ENCODE data around the gene GPHN.
"Not testable (repeated sequence)": the region's sequence is repeated elsewhere in the genome, so short reads cannot be mapped to it uniquely, and the experiment has no call there.

The GPHN gene

GRCh38 chr14:66543996-66544395 lies 36.0 kb downstream of the GPHN start:
- no peak for TF ChIP-seq EZH2 (IDR thresholded peaks at IDR 0.05)
- TF ChIP-seq FOXP2 (optimal IDR thresholded peaks at IDR 0.05; ENCODE audit: control extremely low read depth, extremely low read length, insufficient read depth), result no peak
- TF ChIP-seq POLR2AphosphoS5 (IDR thresholded peaks at IDR 0.05; ENCODE audit: borderline replicate concordance, low read depth, low read length), result no peak
- no peak overlapping the region for H3K9ac ChIP-seq (ENCODE audit: insufficient read length)
- DNase-seq (ENCODE audit: low read depth, low spot score), result no peak
- no peak overlapping the region for H3K27ac ChIP-seq
- no peaks in the 10 kb centered on the region for H3K36me3 ChIP-seq (ENCODE audit: insufficient read depth, low read length)
- H3K9me3 ChIP-seq (ENCODE audit: low read depth, low read length), result no peaks in the 10 kb centered on the region
- no peak overlapping the region for H3K4me3 ChIP-seq

DNA sequence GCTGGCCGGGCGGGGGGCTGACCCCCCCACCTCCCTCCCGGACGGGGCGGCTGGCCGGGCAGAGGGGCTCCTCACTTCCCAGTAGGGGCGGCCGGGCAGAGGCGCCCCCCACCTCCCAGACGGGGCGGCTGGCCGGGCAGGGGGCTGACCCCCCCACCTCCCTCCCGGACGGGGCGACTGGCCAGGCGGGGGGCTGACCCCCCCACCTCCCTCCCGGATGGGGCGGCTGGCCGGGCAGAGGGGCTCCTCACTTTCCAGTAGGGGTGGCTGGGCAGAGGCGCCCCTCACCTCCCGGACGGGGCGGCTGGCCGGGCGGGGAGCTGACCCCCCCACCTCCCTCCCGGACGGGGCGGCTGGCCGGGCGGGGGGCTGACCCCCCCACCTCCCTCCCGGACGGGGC lies 37.2 kb downstream of the GPHN start:
- not testable (repeated sequence) for H3K36me3 ChIP-seq (ENCODE audit: insufficient read depth, low read length); H3K4me3 ChIP-seq; H3K9me3 ChIP-seq (ENCODE audit: low read depth, low read length); H3K27ac ChIP-seq; DNase-seq (ENCODE audit: low read depth, low spot score); H3K9ac ChIP-seq (ENCODE audit: insufficient read length)

GRCh38 chr14:66545751-66546150 lies 37.8 kb downstream of the GPHN start:
- not testable (repeated sequence) for H3K36me3 ChIP-seq (ENCODE audit: insufficient read depth, low read length); H3K9ac ChIP-seq (ENCODE audit: insufficient read length); H3K4me3 ChIP-seq; DNase-seq (ENCODE audit: low read depth, low spot score); H3K9me3 ChIP-seq (ENCODE audit: low read depth, low read length); H3K27ac ChIP-seq

DNA sequence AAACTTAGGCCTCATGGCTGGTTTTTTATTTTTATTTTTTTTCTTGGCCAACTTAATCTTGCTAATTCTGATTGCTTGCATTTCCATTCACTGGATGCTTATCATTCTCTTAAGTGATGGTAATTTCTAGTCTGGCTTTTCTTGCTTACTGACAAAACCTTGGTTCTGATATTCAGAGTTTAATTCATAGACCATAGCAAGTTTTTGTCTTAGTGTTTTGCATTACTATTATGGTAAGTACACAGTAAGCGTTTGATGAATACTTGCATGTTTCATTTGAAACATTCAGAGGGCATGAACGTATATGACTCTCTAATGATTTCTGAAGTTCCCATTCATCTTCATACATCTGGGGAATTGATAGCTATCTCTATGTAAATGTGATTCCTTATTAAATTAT lies 55.8 kb downstream of the GPHN start:
- Histone ChIP-seq H3K27ac (no peak overlapping the region), H3K36me3 (ENCODE audit: insufficient read depth, low read length) (no peaks in the 10 kb centered on the region), H3K4me3 (no peak overlapping the region), H3K9me3 (ENCODE audit: low read depth, low read length) (no peaks in the 10 kb centered on the region), H3K9ac (ENCODE audit: insufficient read length) (no peak overlapping the region)
- no peak for DNase-seq (ENCODE audit: low read depth, low spot score)
- TF ChIP-seq POLR2AphosphoS5 (IDR thresholded peaks at IDR 0.05; ENCODE audit: borderline replicate concordance, low read depth, low read length), result no peak

GRCh38 chr14:66568220-66568619 lies 60.3 kb downstream of the GPHN start:
- no peak overlapping the region for H3K4me3 ChIP-seq
- TF ChIP-seq EZH2 (IDR thresholded peaks at IDR 0.05) (no peak), POLR2AphosphoS5 (IDR thresholded peaks at IDR 0.05; ENCODE audit: borderline replicate concordance, low read depth, low read length) (no peak), FOXP2 (optimal IDR thresholded peaks at IDR 0.05; ENCODE audit: control extremely low read depth, extremely low read length, insufficient read depth) (no peak)
- H3K36me3 ChIP-seq (ENCODE audit: insufficient read depth, low read length), result no peaks in the 10 kb centered on the region
- no peaks in the 10 kb centered on the region; the same call in 1 of the 2 replicates for H3K9me3 ChIP-seq (ENCODE audit: low read depth, low read length)
- H3K27ac ChIP-seq, result no peak overlapping the region
- DNase-seq (ENCODE audit: low read depth, low spot score), result no peak
- no peak overlapping the region for H3K9ac ChIP-seq (ENCODE audit: insufficient read length)

DNA sequence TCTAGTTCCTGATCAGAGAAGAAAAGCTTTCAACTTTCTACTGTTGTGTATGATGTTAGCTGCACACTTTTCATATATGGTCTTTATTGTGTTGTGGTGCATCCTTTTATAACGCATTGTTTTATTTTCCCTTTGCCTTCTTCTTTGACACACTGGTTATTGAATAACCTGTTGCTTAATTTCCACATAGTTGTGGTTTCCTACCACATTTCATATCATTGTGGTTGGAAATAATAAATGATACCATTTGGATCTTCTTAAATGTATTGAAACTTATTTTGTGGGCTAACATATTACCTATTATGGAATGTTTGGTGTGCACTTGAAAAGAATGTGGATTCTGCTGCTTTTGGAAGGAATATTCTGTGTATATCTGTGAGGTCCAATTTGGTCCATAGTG lies 64.9 kb downstream of the GPHN start:
- H3K4me3 ChIP-seq, result no peak overlapping the region
- no peaks in the 10 kb centered on the region for H3K36me3 ChIP-seq (ENCODE audit: insufficient read depth, low read length)
- H3K9me3 ChIP-seq (ENCODE audit: low read depth, low read length), result peaks cover 4% of the 10 kb centered on the region; the same call in 1 of the 2 replicates
- H3K9ac ChIP-seq (ENCODE audit: insufficient read length), result no peak overlapping the region
- no peak for TF ChIP-seq FOXP2 (optimal IDR thresholded peaks at IDR 0.05; ENCODE audit: control extremely low read depth, extremely low read length, insufficient read depth)
- TF ChIP-seq POLR2AphosphoS5 (IDR thresholded peaks at IDR 0.05; ENCODE audit: borderline replicate concordance, low read depth, low read length), result no peak
- no peak for TF ChIP-seq EZH2 (IDR thresholded peaks at IDR 0.05)
- DNase-seq (ENCODE audit: low read depth, low spot score), result no peak
- H3K27ac ChIP-seq, result no peak overlapping the region

GRCh38 chr14:66575014-66575413 lies 67.1 kb downstream of the GPHN start:
- DNase-seq (ENCODE audit: low read depth, low spot score), result no peak
- no peak for TF ChIP-seq FOXP2 (optimal IDR thresholded peaks at IDR 0.05; ENCODE audit: control extremely low read depth, extremely low read length, insufficient read depth)
- no peak for TF ChIP-seq POLR2AphosphoS5 (IDR thresholded peaks at IDR 0.05; ENCODE audit: borderline replicate concordance, low read depth, low read length)
- no peak for TF ChIP-seq EZH2 (IDR thresholded peaks at IDR 0.05)
- no peak overlapping the region for H3K9ac ChIP-seq (ENCODE audit: insufficient read length)

DNA sequence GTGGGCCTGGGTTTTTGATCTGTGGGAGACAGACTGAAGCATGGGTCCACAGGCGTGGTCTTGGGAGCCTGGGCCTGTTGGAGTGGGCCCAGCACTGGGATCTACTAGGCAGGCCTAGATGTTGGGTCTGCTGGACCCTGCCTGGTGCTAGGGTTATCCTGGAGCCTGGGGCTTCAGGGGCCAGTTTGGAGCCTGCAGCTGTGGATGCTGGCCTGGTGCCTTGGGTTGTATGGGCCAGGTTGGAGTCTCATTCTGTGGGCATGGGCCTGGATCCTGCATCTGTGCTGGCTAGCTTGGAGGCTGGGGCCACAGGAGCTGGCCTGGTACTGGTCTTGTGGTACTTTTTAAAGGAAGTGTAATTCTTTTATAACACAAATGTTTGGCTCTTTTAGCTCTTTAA lies 68.0 kb downstream of the GPHN start:
- no peak for TF ChIP-seq EZH2 (IDR thresholded peaks at IDR 0.05)
- TF ChIP-seq FOXP2 (optimal IDR thresholded peaks at IDR 0.05; ENCODE audit: control extremely low read depth, extremely low read length, insufficient read depth), result no peak
- Histone ChIP-seq H3K9ac (ENCODE audit: insufficient read length) (no peak overlapping the region), H3K4me3 (no peak overlapping the region), H3K36me3 (ENCODE audit: insufficient read depth, low read length) (no peaks in the 10 kb centered on the region), H3K9me3 (ENCODE audit: low read depth, low read length) (peaks cover 4% of the 10 kb centered on the region; the same call in 1 of the 2 replicates), H3K27ac (no peak overlapping the region)
- no peak for DNase-seq (ENCODE audit: low read depth, low spot score)

More at GRCh38 chr14:66575014-66575413, 67.1 kb downstream of the GPHN start:
- Histone ChIP-seq H3K27ac (no peak overlapping the region), H3K36me3 (ENCODE audit: insufficient read depth, low read length) (no peaks in the 10 kb centered on the region), H3K4me3 (no peak overlapping the region), H3K9me3 (ENCODE audit: low read depth, low read length) (peaks cover 4% of the 10 kb centered on the region; the same call in 1 of the 2 replicates)

GRCh38 chr14:66587753-66588152 lies 79.8 kb downstream of the GPHN start:
- not testable (repeated sequence) for H3K36me3 ChIP-seq (ENCODE audit: insufficient read depth, low read length); H3K27ac ChIP-seq; H3K9me3 ChIP-seq (ENCODE audit: low read depth, low read length); DNase-seq (ENCODE audit: low read depth, low spot score); H3K4me3 ChIP-seq; H3K9ac ChIP-seq (ENCODE audit: insufficient read length)

DNA sequence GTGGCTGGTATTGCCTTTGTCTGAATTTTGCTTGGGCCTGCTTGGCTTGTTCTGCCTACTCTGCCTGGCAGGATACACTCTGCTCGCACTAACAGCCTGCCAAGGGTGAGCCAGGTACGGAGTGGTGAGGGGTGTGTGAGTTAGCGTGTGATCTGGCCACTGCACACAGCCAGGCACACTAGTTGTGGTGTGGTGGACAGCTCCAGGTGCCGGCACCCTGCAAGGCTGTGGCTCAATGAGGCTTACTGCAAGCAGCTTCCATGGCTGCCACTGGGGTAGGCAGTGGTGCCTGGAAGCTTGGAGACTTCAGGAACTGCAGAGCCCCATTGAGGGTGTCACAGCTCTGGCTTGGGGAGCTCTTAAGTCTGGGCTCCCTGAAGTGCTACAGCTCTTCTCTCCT lies 87.4 kb downstream of the GPHN start:
- no peak overlapping the region for H3K9ac ChIP-seq (ENCODE audit: insufficient read length)
- no peaks in the 10 kb centered on the region; the same call in 1 of the 2 replicates for H3K9me3 ChIP-seq (ENCODE audit: low read depth, low read length)
- no peak overlapping the region for H3K4me3 ChIP-seq
- no peaks in the 10 kb centered on the region for H3K36me3 ChIP-seq (ENCODE audit: insufficient read depth, low read length)
- no peak overlapping the region for H3K27ac ChIP-seq
- DNase-seq (ENCODE audit: low read depth, low spot score), result no peak
- TF ChIP-seq FOXP2 (optimal IDR thresholded peaks at IDR 0.05; ENCODE audit: control extremely low read depth, extremely low read length, insufficient read depth) (no peak), POLR2AphosphoS5 (IDR thresholded peaks at IDR 0.05; ENCODE audit: borderline replicate concordance, low read depth, low read length) (no peak), EZH2 (IDR thresholded peaks at IDR 0.05) (no peak)
